CD14-positive monocyte (primary cell): ENCODE measurements around the gene SETD3. TPM values are rescaled to one million over a fixed set of nuclear protein-coding genes. Genes with fewer than 3 reads are reported as not detected.

ENCODE experiments used
- DNase-seq, 3 donors: peaks; one replicate each; pipeline ENCODE4 v3.0.0-alpha.2; 2011 to 2022
- H2AFZ ChIP-seq: 2 replicates; pipeline ENCODE4 v1.6.0; 2012; ENCODE audit warnings: mild to moderate bottlenecking, low read depth, low read length, inconsistent platforms; ENCODE audit not compliant: insufficient read depth, poor library complexity, severe bottlenecking
- H3K27ac ChIP-seq, 2 donors: 1 replicate in 1 of 2; 2 replicates in 1 of 2; pipeline ENCODE4 v1.5.1; 2012 to 2013; ENCODE audit warnings: low read length in 2 of 2, control low read depth in 1 of 2, inconsistent platforms in 1 of 2, low read depth in 1 of 2, mild to moderate bottlenecking in 1 of 2
- H3K27me3 ChIP-seq, 2 donors: one replicate each; pipeline versions ENCODE4 v1.6.0 to v1.6.1; 2011 to 2013; ENCODE audit warnings: low read length in 2 of 2; ENCODE audit not compliant: control insufficient read depth in 2 of 2, insufficient read depth in 2 of 2
- H3K36me3 ChIP-seq, 2 donors: replicated peaks in 1 of 2; 1 replicate in 1 of 2; 2 replicates in 1 of 2; pipeline versions ENCODE4 v1.5.1 to v1.6.1; 2012 to 2013; ENCODE audit warnings: low read length in 2 of 2, control low read depth in 1 of 2, inconsistent platforms in 1 of 2, mild to moderate bottlenecking in 1 of 2; ENCODE audit not compliant: insufficient read depth in 2 of 2, control insufficient read depth in 1 of 2
- H3K4me1 ChIP-seq, 2 donors: 1 replicate in 1 of 2; 2 replicates in 1 of 2; pipeline versions ENCODE4 v1.5.1 to v1.6.1; 2012 to 2013; ENCODE audit warnings: low read length in 2 of 2, control low read depth in 1 of 2, inconsistent platforms in 1 of 2, mild to moderate bottlenecking in 1 of 2, moderate library complexity in 1 of 2; ENCODE audit not compliant: insufficient read depth in 2 of 2, control insufficient read depth in 1 of 2
- H3K4me2 ChIP-seq: replicated peaks from 2 replicates; pipeline ENCODE3; 2012; ENCODE audit warnings: low read length, moderate library complexity, mild to moderate bottlenecking; ENCODE audit not compliant: poor library complexity, severe bottlenecking; ENCODE audit errors: extremely low read depth
- H3K4me3 ChIP-seq, 3 experiments: fragments of 200-600 bp in 1 of 3; sonication (generic) in 1 of 3; replicated peaks in 1 of 3; 1 replicate in 2 of 3; 2 replicates in 1 of 3; pipeline ENCODE4 v1.5.1; 2011 to 2013; ENCODE audit warnings: low read length in 3 of 3, mild to moderate bottlenecking in 3 of 3, control low read depth in 2 of 3, low read depth in 2 of 3, inconsistent platforms in 1 of 3, moderate library complexity in 1 of 3
- H3K79me2 ChIP-seq: 2 replicates; pipeline ENCODE4 v1.6.0; 2012; ENCODE audit warnings: mild to moderate bottlenecking, control low read depth, inconsistent platforms, low read length, moderate library complexity; ENCODE audit not compliant: insufficient read depth
- H3K9ac ChIP-seq: 2 replicates; pipeline ENCODE4 v1.6.0; 2017; ENCODE audit warnings: low read length, mild to moderate bottlenecking; ENCODE audit not compliant: insufficient read depth, poor library complexity, severe bottlenecking
- H3K9me3 ChIP-seq, 2 donors: replicated peaks in 1 of 2; 1 replicate in 1 of 2; 2 replicates in 1 of 2; pipeline versions ENCODE4 v1.5.1 to v1.6.1; 2012 to 2013; ENCODE audit warnings: low read length in 2 of 2, control low read depth in 1 of 2; ENCODE audit not compliant: control insufficient read depth in 1 of 2, insufficient read depth in 1 of 2
- H4K20me1 ChIP-seq: 2 replicates; pipeline ENCODE4 v1.6.0; 2012; ENCODE audit warnings: mild to moderate bottlenecking, low read length, control low read depth, moderate library complexity; ENCODE audit not compliant: insufficient read depth
- H3K27ac Mint-ChIP-seq, 7 donors: one replicate each; pipeline ENCODE4 v1.8.0; 2020; ENCODE audit warnings: mild to moderate bottlenecking in 7 of 7, mixed read lengths in 7 of 7, moderate library complexity in 6 of 7, inconsistent platforms in 2 of 7
- H3K27me3 Mint-ChIP-seq, 3 donors: one replicate each; pipeline ENCODE4 v1.8.0; 2021 to 2022; ENCODE audit warnings: low read depth in 3 of 3, mild to moderate bottlenecking in 3 of 3, mixed read lengths in 3 of 3, moderate library complexity in 3 of 3, inconsistent platforms in 1 of 3
- H3K36me3 Mint-ChIP-seq, 2 donors: one replicate each; pipeline ENCODE4 v1.8.0; 2020; ENCODE audit warnings: mixed read lengths in 2 of 2, inconsistent platforms in 1 of 2, mild to moderate bottlenecking in 1 of 2
- H3K4me1 Mint-ChIP-seq: one replicate; pipeline ENCODE4 v1.8.0; 2020; ENCODE audit warnings: mild to moderate bottlenecking, mixed read lengths
- H3K4me3 Mint-ChIP-seq, 2 donors: one replicate each; pipeline ENCODE4 v1.8.0; 2020; ENCODE audit warnings: mild to moderate bottlenecking in 2 of 2, mixed read lengths in 2 of 2, moderate library complexity in 1 of 2
- H3K9me3 Mint-ChIP-seq, 7 donors: one replicate each; pipeline ENCODE4 v1.8.0; 2020 to 2022; ENCODE audit warnings: mixed read lengths in 7 of 7, mild to moderate bottlenecking in 6 of 7, moderate library complexity in 6 of 7, inconsistent platforms in 2 of 7
- WGBS: methylation state at CpG from one replicate; pipeline ENCODE4 v1.1.5; 2013; ENCODE audit warnings: missing lambda C conversion rate; ENCODE audit not compliant: insufficient coverage; 5-methylcytosine and 5-hydroxymethylcytosine counted together
- intact Hi-C, 2 donors: fragments of 100-400 bp; cut with micrococcal nuclease; formaldehyde crosslinking; loops; one replicate each; pipeline versions ENCODE4 v1.15.0 to v1.15.1; 2023
- polyA plus RNA-seq, 3 donors: library from polyadenylated mRNA; depleted of rRNA in 1 of 3; unstranded in 2 of 3; stranded (reverse) in 1 of 3; fragments of 300-500 nt in 2 of 3; fragments of >200 nt in 1 of 3; fragmentation: Illumina TruSeq in 2 of 3; gene quantifications; 1 replicate in 2 of 3; 2 replicates in 1 of 3; pipeline ENCODE4 v1.2.3, GENCODE V29; 2012 to 2021
- TF ChIP-seq, protein P1 (sequence below): fragments of 200-600 bp; IDR thresholded peaks from one replicate; pipeline ENCODE4 v1.8.0; 2022; ENCODE audit warnings: antibody characterized with exemption, mild to moderate bottlenecking

SETD3 gene
- polyA plus RNA-seq, 3 donors: 22.9 to 39.5 (median 38.7) TPM

DNA sequence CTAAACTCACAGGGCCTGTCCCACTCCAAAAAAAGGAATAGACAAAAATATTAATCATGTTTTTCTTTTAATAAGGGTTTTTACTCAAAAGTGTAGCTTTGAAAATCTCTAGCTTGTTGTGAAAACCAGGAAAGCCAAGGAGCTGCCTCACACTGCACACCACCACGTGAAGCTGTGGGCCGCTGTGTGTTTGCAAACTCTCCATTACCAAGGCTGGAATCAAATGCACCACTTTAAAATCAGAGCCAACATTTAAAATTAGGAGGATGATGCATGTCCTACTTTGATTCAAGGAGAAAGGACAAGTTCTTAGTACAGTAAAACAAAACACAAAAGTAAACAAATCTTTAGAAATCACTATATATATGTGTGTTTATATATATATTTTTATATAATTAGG lies 83.0 kb downstream of the SETD3 start:
- Mint-ChIP-seq H3K27ac (no peak overlapping the region), H3K36me3 (peaks cover 70 to 72% of the 10 kb centered on the region in 2 donors), H3K4me1 (peaks cover 10% of the 10 kb centered on the region), H3K9me3 (no peaks in the 10 kb centered on the region), H3K27me3 (no peaks in the 10 kb centered on the region), H3K4me3 (no peak overlapping the region)
- no CpG with 5 or more reads among the region's 2 CpGs for WGBS
- Histone ChIP-seq H3K4me1 (no peaks in the 10 kb centered on the region), H3K4me3 (no peak overlapping the region), H3K9ac (no peak overlapping the region), H3K27ac (no peak overlapping the region), H2AFZ (no peak overlapping the region), H4K20me1 (peaks cover 3% of the 10 kb centered on the region), H3K27me3 (no peaks in the 10 kb centered on the region), H3K4me2 (no peak overlapping the region), H3K79me2 (no peaks in the 10 kb centered on the region), H3K9me3 (no peaks in the 10 kb centered on the region), H3K36me3 (peaks cover 50 to 90% of the 10 kb centered on the region in 2 donors)
- intact Hi-C loops: no loop called here
- TF ChIP-seq, protein P1, sequence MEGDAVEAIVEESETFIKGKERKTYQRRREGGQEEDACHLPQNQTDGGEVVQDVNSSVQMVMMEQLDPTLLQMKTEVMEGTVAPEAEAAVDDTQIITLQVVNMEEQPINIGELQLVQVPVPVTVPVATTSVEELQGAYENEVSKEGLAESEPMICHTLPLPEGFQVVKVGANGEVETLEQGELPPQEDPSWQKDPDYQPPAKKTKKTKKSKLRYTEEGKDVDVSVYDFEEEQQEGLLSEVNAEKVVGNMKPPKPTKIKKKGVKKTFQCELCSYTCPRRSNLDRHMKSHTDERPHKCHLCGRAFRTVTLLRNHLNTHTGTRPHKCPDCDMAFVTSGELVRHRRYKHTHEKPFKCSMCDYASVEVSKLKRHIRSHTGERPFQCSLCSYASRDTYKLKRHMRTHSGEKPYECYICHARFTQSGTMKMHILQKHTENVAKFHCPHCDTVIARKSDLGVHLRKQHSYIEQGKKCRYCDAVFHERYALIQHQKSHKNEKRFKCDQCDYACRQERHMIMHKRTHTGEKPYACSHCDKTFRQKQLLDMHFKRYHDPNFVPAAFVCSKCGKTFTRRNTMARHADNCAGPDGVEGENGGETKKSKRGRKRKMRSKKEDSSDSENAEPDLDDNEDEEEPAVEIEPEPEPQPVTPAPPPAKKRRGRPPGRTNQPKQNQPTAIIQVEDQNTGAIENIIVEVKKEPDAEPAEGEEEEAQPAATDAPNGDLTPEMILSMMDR: no peak
- no peak for DNase-seq

- H3K27me3 Mint-ChIP-seq: no peaks in the 10 kb centered on the region
- H3K4me1 Mint-ChIP-seq: no peaks in the 10 kb centered on the region
- no peaks in the 10 kb centered on the region for H3K9me3 Mint-ChIP-seq
- H4K20me1 ChIP-seq: peaks cover 3% of the 10 kb centered on the region
- H3K27ac ChIP-seq: no peak overlapping the region
- no peaks in the 10 kb centered on the region for H3K4me1 ChIP-seq
- H3K36me3 Mint-ChIP-seq: peaks cover 59 to 60% of the 10 kb centered on the region in 2 donors
- H3K27ac Mint-ChIP-seq: no peak overlapping the region
- no peak overlapping the region for H3K4me3 ChIP-seq
- intact Hi-C loops: no loop called here
- H3K4me3 Mint-ChIP-seq: no peak overlapping the region
- no peak overlapping the region for H3K9ac ChIP-seq
- no peak overlapping the region for H3K4me2 ChIP-seq
- WGBS: 96% methylated on average over 3 of the region's 10 CpGs
- H3K36me3 ChIP-seq: peaks cover 46 to 74% of the 10 kb centered on the region in 2 donors
- no peaks in the 10 kb centered on the region for H3K27me3 ChIP-seq
- no peak overlapping the region for H2AFZ ChIP-seq
- no peaks in the 10 kb centered on the region for H3K79me2 ChIP-seq
- no peak for DNase-seq
- TF ChIP-seq, protein P1: no peak
- H3K9me3 ChIP-seq: no peaks in the 10 kb centered on the region
Measured at GRCh38 chr14:99395909-99396530, 84.6 kb downstream of the SETD3 start.
